ENCODE data around the gene ENOX1. TPM values are rescaled to one million over a fixed set of nuclear protein-coding genes. Genes with fewer than 3 reads are reported as not detected.

ENOX1 gene
- total RNA-seq, 6 experiments from 2014 or later = 0.50 to 3.2 (median 0.64) TPM

DNA sequence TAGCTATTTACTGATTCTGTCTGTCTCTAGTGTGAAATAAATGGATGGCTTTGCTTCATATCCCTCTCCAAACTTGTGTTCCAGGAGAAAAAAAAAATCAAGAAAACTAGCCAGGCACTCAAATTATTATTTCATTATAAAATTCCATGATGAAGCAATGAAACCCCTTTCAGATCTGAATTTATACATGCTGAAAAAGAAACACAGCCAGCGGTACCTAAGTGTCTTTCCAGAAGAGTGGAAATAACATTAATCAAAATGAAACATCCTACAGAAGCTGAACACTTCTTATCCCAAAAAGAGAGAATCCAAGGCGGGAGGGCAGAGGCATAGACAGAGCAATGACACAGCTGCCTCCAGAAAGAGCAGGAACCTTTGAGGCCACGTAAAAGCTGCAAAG, 15.9 kb downstream of the ENOX1 start:
- Mint-ChIP-seq H3K27ac (no peak overlapping the region), H3K4me3 (no peak overlapping the region), H3K36me3 (ENCODE audit: low read depth) (no peaks in the 10 kb centered on the region), H3K4me1 (ENCODE audit: low read depth) (no peaks in the 10 kb centered on the region; the same call in 1 of the 2 replicates), H3K9me3 (no peaks in the 10 kb centered on the region), H3K27me3 (ENCODE audit: insufficient read depth) (peaks cover 7% of the 10 kb centered on the region)
- TF ChIP-seq, protein P1, sequence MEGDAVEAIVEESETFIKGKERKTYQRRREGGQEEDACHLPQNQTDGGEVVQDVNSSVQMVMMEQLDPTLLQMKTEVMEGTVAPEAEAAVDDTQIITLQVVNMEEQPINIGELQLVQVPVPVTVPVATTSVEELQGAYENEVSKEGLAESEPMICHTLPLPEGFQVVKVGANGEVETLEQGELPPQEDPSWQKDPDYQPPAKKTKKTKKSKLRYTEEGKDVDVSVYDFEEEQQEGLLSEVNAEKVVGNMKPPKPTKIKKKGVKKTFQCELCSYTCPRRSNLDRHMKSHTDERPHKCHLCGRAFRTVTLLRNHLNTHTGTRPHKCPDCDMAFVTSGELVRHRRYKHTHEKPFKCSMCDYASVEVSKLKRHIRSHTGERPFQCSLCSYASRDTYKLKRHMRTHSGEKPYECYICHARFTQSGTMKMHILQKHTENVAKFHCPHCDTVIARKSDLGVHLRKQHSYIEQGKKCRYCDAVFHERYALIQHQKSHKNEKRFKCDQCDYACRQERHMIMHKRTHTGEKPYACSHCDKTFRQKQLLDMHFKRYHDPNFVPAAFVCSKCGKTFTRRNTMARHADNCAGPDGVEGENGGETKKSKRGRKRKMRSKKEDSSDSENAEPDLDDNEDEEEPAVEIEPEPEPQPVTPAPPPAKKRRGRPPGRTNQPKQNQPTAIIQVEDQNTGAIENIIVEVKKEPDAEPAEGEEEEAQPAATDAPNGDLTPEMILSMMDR (IDR thresholded peaks at IDR 0.05) = no peak
- no peak for DNase-seq

DNA sequence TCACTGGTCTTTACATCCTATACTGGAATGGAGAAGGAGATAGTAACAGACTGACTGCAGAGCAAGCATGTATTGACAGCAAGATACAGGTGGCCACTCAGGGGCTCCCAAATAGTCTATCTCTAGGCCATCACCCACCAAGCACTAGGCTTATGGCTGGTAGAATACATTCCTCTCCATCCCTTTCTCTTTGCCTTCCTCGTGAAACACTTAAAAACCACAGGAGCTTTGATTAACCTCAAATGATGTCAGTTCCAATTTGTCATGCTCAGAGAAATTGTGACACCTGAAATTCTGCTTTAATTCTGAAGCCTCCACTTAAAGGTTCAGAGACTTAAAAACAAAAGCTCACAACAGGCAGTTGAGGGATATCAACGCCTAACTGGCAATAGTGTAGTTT, 17.2 kb downstream of the ENOX1 start:
- Mint-ChIP-seq H3K9me3 (no peaks in the 10 kb centered on the region), H3K36me3 (ENCODE audit: low read depth) (no peaks in the 10 kb centered on the region), H3K27me3 (ENCODE audit: insufficient read depth) (peaks cover 6% of the 10 kb centered on the region), H3K27ac (no peak overlapping the region), H3K4me3 (no peak overlapping the region), H3K4me1 (ENCODE audit: low read depth) (no peaks in the 10 kb centered on the region)
- DNase-seq = no peak
- TF ChIP-seq, protein P1 (IDR thresholded peaks at IDR 0.05) = no peak

DNA sequence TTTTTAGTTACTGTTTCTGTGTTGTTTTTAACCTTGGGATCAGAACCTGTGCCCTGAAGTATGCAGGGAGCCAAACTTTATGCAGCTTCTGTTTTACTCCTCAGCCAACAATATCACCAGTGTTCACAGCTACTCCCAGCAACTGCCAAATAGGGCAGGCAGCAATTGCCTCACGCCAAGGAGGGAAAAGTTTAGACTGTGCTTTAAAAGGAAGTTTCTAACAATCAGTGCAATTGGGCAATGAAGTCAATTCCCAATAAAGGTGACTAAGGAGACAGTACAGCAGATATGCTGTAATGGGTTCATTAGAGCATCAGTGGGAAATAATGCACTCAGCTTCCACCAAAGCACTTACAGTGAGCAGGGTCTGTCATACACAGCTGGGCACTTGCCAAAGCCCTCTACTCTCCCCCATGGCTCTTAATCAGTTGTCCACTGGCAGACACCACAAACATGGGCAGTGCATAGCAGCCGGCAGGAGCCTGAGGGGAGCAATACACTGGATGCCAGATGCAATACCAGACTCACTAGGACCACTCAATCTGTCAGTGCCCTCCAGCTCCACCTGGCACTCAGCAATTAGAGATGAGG, 19.3 kb downstream of the ENOX1 start:
- H3K4me1 Mint-ChIP-seq (ENCODE audit: low read depth) = no peaks in the 10 kb centered on the region
- no peak for DNase-seq
- H3K9me3 Mint-ChIP-seq = no peaks in the 10 kb centered on the region
- H3K27me3 Mint-ChIP-seq (ENCODE audit: insufficient read depth) = peaks cover 4% of the 10 kb centered on the region
- TF ChIP-seq, protein P1 (IDR thresholded peaks at IDR 0.05) = no peak
- H3K36me3 Mint-ChIP-seq (ENCODE audit: low read depth) = no peaks in the 10 kb centered on the region
- no peak overlapping the region for H3K4me3 Mint-ChIP-seq
- no peak overlapping the region for H3K27ac Mint-ChIP-seq

DNA sequence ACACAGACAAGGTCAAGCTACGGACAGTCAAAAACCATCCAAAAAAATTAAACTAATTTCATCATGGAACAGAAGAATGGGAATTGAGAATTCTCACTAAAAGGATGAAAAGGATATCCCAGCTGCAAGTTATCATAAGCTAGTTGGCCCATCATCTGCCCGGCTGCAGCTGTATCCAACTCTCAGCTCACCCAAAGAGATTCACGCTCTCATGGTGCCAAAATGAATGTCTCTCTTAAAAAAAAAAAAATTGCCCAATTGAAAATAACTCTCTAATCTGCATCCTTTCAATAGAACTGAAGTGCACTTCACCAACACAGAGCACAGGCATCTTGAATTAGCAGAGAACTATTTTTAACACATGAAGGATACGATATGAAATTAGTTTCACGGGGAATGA, 20.0 kb downstream of the ENOX1 start:
- no peaks in the 10 kb centered on the region for H3K4me1 Mint-ChIP-seq (ENCODE audit: low read depth)
- H3K27me3 Mint-ChIP-seq (ENCODE audit: insufficient read depth) = peaks cover 4% of the 10 kb centered on the region
- no peak for DNase-seq
- no peaks in the 10 kb centered on the region for H3K9me3 Mint-ChIP-seq
- H3K27ac Mint-ChIP-seq = no peak overlapping the region
- no peak overlapping the region for H3K4me3 Mint-ChIP-seq
- H3K36me3 Mint-ChIP-seq (ENCODE audit: low read depth) = no peaks in the 10 kb centered on the region
- TF ChIP-seq, protein P1 (IDR thresholded peaks at IDR 0.05) = no peak

DNA sequence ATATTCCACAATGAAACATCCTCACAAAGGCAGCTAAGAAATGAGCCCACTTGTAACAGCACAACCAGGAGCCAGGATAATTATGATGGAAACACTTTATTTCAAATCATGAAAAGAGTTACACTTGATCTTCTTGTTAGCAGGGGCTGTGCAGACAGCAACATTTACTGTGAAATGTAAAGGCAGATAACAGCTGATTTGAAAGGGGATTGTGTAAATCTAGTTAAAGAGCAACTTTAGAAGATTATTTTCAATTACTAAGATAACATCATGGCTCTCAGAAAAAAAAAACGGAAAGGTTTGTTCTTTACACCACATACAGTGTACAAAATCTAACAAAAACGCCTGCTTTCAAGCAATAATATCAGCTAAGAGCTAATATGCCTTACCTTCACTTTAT, 22.4 kb downstream of the ENOX1 start:
- TF ChIP-seq, protein P1 (IDR thresholded peaks at IDR 0.05) = no peak
- Mint-ChIP-seq H3K27me3 (ENCODE audit: insufficient read depth) (peaks cover 2% of the 10 kb centered on the region), H3K9me3 (no peaks in the 10 kb centered on the region), H3K4me1 (ENCODE audit: low read depth) (no peaks in the 10 kb centered on the region), H3K36me3 (ENCODE audit: low read depth) (no peaks in the 10 kb centered on the region), H3K27ac (no peak overlapping the region), H3K4me3 (no peak overlapping the region)
- no peak for DNase-seq
